DMS 273 (cell line): ENCODE measurements around the gene GNA15.

ENCODE experiments used
- DNase-seq: peaks from one replicate; lab custom pipeline; 2025; ENCODE audit not compliant: unreplicated experiment; lab: John Stamatoyannopoulos, UW

Gene GNA15

DNA sequence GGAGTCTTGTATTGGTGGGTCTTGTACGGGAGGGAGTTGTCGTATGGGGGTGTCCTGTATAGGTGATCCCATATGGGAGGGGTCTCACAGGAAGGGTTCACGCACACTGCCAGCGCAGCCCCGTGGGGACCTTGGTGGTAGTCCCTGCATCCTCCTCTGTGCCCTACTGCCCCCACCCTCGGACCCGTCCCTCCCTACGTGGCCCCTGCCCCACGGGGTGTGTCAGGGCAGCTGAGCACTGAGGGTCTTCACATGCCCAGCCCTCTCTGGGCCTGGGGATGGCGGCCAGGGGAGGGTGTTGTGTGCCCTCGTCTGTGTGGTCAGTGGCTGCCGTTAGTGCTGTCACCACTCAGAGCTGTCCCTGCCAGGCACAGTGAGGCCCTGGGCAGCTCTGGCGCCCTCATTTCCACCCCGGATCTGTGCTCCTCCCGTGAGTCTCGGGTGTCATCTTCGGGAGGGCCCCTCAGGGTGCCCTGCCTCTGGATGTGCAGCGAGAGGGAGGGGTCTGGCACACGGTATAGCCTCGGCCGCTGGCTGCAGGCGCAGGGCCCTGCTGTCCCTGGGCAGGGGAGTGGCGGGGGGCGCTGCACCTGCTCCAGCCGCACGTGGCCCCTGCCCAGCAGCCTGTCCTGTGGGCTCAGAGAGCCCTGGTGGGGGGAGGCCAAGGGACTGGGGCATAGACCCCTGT lies 16.0 kb upstream of the GNA15 start:
- no peak for DNase-seq

DNA sequence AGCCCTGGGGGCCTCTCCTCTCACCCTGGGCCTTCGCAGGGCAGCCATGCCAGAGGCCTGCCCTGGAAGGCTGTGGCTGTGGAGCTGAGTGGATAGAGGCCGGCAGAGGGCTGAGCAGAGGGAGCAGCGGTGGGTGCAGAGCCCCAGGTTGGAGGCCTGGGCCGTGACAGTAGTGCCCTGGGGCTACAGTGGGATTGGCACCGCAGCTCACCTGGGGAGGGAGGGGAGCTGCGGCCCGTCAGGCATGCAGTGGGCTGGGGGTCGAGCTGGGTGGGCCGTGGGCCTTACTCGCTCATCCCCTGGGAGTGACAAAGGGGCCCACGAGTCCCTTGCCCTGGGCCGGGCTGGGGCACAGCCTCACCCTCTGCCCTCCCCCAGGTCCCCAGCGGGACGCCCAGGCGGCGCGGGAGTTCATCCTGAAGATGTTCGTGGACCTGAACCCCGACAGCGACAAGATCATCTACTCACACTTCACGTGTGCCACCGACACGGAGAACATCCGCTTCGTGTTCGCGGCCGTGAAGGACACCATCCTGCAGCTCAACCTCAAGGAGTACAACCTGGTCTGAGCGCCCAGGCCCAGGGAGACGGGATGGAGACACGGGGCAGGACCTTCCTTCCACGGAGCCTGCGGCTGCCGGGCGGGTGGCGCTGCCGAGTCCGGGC lies 15.1 kb upstream of the GNA15 start:
- no peak for DNase-seq

DNA sequence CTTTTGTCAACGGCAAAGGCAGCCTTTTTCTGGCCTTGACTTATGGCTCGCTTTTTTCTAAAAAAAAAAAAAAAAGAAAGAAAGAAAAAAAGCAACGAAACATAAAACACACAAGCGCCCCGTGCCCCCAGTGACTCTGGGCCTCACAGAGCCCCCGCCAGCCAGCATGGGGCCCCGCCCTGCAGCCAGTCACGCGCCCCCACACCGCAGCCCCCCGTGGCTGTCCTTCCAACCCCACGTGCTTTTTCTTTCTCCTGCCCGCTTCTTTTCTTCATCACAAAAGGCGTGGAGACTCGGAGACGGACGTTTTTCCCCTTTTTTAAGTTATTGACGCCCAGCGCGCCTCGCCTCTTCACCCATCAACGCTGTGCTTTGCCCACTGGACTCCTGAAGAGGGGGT lies 14.4 kb upstream of the GNA15 start:
- no peak for DNase-seq

DNA sequence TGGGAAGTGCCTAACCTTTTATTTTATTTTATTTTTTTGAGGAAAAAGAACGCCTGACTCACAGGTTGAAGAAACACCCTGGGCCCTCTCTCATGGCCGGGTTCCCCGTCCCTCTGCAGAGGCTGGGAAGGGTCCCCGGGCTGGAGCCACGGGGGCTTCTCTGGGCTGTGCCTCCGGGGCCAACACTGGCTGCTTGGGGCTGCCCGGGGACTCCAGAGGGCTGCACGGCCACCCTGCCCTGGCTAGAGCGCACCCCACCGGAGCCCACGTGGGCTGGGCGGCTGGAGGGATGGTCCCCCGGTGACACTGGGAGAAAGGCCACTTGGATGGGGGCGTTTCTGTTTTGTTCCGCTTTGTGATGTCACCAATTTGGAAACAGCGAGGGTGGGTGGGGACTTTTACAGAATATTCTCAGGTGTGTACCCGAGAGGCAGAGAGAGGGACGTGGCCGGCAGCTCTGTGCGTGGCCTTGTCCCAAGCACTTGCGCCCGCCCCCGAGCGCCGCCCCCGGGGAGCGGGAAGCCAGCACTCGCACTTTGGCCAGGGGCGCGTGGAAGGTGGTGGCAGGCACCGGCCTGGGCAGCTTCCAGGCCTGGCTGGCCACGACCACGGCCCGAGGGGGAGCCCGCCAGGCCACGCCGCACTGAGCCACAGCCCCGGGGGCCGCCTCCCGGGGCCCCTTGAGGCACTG lies 13.9 kb upstream of the GNA15 start:
- no peak for DNase-seq

DNA sequence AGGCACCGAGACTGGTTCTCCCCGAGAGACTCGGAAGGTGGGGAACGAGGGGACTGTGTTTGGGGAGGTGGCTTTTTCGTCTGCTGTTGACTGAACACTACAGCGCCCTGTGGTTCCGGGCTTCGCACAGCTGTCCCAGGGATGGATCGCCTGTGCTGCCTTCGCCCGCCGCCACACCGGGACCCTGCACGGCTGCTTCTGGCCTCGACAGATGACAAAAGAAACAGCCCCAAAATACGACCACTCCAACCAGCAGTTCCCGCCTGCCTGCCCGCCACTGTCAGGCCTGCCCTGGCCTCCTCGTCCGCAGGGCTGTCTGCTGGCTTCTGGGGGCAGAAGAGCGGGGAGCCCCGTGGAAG lies 13.3 kb upstream of the GNA15 start:
- no peak for DNase-seq

DNA sequence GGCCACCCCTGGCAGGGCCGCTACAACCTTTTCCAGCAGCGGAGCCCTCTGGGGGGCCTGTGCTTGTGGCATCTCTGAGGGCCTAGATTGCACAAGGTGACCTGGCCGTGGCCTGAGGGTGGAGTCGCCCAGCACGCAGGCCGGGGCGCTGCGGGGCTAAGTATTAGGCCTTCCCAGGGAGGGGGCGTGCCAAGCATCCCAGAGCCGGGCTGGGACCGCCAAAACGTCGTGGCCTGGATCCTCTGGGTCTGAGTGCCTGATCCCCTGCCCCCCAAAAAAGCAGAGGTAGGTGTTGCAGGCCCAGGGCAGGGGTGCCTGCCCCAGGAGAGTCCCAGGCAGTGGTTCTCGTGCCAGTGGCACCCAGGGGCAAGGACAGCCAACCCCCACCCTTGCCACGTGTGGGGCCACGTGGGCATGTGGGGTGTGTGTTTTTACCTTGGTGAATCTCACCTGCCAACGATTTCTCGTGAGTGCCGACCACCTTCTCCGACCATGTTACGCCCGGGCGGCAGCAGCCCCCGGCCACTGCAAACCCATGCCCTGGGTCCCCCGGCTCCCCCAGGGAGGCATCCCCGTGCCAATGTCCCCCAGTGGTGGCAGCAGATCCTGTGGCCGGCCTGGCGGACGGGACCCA lies 12.6 kb upstream of the GNA15 start:
- DNase-seq, result no peak

DNA sequence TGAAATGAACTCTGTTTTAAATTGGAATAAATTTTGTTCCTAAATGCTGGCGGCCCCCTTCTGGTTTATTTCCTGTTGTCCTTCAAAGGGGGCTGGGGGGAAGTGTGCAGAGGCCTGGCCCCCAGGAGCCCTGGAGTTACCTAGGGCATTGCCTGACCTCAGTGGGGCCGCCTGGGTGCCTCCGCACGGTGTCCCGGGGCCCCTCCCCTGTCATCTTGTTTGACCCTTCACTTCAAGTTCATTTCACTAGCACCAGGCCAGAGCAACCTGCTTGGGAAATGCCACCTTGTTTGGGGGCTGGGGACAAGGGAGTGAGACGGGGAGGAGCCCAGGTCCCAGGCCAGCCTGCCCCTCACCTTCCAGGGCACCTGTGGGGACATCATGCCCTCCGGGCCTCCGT lies 11.9 kb upstream of the GNA15 start:
- no peak for DNase-seq

DNA sequence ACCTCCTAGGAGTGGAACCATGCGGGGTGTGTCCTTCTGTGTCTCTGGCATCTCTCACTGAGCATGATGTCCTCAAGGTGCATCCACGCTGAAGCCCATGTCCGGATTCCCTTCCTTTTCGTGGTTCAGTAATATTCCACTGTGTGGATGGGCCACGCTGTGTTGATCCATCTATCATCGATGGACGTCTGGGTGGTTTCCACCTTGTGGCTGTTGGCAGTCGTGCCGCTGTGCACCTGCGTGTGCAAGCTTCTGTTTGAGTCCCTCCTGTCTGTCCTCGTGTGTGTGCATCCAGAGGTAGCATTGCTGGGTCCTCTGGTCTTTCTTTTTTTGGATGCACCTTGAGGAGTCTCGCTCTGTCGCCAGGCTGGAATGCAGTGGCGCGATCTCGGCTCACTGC lies 11.2 kb upstream of the GNA15 start:
- no peak for DNase-seq

DNA sequence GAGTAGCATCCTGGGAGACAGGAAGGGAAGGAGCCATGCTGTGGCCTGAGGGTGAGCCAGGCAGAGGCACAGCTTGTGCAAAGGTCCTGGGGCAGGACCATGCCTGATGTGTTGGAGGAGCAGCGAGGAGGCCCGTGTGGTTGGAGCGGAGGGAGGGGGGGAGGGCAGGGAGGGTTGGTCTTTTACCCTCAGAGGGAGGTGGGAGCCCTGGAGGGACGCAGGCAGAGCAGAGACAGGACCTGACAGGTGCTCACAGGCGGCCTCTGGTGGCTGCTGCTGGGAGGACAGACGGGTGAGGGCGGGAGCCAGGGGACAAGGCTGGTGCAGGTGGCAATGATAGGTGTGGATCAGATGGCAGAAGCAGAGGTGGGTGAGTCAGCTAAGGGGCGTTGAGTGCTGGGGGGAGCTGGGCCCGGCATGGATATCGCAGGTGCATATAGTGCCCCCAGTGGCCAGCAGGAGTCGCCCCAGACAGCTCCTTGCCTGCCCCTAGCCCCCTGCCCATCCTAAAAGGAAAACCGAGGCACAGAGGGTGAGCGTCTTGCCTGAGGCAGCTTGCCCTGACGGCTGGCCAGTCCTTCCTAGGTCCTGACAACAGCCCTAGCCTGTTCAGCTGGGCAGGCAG lies 9.8 kb upstream of the GNA15 start:
- DNase-seq, result peak; percentile 82

DNA sequence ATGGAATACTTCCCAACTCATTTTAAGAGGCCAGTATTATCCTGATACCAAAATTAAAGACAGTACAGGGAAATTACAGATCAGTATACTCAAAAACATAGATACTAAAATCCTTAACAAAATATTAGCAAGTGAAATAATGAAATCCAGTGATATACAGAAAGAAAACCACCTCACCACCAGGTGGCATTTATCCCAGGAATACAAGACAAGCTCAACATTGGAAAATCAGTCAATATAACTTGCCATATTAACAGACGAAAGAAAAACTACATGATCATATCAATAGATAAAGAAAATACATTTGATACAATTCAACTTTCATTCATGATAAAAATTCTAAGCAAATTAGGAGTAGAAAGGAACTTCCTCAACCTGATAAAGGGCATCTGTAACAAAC lies 6.7 kb upstream of the GNA15 start:
- DNase-seq, result peak; percentile 56

DNA sequence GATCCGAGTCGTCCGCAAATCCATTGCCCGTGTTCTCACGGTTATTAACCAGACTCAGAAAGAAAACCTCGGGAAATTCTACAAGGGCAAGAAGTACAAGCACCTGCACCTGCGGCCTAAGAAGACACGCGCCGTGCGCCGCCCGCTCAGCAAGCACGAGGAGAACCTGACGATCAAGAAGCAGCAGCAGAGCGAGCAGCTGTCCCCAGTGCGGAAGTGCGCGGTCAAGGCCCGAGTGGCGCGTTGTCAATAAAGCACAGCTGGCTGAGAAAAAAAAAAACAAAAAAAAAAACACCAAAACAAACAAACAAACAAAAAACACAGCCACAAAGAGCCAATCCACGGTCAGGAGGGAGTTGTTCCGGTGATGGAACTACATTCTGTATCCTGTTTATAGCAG lies 4.7 kb upstream of the GNA15 start:
- no peak for DNase-seq

DNA sequence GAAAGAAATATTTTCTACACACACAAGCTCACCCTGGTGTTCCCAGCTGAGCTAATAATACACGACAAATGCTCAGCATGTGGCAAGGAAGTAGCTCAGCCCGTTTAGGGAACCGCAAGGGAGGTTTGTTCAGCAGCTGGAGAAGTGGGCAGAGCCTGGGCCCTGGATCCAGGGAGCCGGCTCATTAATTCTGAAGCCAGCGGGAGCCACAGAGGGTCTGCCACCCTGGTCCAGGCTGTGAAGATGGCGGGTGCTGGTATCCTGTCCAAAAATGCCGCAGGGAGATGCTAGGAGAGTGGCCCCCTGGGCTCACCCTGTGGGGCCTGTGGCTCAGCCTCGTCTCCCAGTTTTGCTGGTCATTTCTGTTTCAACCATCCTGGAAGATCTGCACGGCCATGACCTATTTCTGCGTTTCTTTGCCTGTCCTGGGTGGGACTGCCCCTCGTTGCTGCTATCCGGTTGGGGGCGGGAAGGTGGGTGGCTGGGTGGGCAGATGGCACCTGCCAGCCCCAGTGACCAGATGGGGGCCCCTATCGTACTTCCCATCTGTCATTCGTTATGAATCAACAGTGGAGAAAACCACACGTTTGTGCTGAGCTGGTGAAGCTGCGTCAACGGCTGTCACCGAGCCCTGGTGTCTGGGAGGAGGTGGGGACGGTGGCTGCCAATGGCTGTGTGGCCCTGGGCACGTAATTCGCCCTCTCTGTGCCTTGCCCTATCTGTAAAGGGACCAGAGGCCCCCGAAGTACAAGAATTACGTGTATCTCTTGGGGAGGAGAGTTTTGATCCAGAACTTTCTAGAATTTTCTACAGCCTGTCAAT lies 2.7 kb upstream of the GNA15 start:
- DNase-seq, result peak; percentile 95

DNA sequence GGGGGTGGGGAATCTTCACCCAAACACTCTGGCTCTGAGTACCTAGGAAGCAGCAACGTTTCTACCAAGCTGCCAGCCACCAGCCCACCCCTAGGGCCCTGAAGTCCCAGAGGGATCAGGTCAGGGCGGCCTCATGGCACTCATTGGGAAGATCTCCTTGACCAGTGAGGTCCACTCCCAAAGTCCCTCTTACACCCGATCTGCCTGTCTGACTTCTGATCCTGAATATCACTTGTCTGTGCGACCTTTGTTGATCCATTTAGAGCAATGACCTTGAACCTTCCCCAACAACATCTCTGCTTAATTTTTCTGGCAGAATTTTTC lies 2.1 kb upstream of the GNA15 start:
- no peak for DNase-seq

DNA sequence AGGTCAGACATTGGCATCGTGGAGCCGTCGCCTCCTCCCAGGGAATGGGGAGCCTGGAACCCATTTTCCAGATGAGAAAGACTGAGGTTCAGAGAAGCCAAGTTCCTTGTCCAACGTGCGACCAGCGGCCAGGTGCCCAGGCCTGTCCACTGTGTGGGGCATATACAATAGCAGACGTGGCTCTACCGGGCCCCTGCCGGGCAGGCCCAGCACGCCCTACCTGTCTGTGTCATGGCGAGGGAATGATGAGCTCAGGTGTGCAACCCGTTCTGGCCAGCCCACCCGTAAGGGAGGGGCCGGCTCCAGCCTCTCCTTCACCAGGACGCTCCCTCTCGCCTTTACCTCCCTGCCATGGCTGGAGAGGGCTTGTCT lies 837 bp downstream of the GNA15 start:
- DNase-seq, result no peak

DNA sequence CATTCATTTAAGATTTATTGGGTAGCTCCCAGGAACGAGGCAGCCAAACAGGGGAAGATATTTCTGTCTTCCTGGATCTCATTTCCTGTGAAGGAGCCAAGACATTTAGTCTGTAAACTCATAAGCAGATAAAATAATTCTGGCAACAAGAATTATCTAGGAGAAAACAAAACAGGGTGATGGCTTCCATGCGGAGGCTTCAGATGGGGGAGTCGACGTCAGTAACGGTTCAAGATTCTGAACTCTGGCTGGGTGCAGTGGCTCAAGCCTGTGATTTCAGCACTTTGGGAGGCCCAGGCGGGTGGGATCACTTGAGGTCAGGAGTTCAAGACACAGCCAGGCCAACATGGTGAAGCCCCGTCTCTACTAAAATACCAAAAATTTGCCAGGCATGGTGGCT lies 1.3 kb downstream of the GNA15 start:
- DNase-seq, result no peak

DNA sequence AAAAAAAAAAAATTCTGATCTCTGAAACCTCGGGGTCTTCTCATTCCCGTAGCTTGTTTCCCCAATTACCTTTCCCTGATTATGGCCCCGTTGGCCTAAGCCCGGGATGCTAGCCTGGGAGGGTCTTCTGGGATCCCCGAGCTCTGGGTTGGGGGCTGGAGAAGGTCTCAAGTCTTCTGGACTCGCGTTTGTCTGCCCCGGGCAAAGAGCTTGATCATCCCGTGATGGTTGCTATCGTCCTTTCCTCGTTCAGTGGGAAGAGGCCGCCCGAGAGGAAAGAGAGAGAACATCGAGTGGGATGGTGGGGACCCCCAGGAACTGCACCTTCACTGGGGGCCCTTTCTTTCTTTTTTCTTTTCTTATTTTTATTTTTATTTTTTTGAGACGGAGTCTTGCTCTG lies 2.4 kb downstream of the GNA15 start:
- no peak for DNase-seq

DNA sequence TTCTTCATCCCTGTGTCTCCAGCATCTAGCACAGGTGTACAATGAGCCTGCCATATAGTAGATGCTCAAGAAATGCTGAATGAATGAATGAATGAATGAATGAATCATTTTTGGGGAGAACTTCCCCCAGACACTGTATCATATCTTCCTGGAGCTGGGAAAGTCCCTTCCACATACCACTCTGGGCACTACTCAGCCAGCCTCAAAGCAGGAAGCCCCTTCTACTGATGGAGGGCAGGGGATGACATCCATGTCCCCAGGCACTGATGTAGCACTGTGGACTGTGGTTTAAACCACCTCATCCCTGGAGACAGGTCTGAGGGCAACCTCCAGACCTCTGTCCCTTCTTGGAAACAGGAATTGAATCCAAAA lies 4.8 kb downstream of the GNA15 start:
- no peak for DNase-seq

DNA sequence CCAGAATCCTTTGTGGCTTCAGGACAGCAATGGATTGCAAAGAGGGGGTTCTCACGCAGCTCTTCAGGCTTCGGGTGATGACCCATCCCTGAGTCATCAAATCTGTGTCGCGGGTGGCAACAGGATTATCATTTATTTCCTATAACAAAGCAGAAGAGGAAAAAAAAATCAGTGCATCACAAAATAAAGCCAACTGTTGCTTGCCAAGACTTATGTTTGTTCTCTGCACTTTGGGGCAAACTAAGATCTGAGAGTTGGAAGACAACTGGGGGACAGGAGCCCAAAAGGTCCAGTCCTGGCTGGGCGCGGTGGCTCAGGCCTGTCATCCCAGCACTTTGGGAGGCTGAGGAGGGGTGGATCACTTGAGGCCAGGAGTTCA lies 6.4 kb downstream of the GNA15 start:
- DNase-seq, result no peak

DNA sequence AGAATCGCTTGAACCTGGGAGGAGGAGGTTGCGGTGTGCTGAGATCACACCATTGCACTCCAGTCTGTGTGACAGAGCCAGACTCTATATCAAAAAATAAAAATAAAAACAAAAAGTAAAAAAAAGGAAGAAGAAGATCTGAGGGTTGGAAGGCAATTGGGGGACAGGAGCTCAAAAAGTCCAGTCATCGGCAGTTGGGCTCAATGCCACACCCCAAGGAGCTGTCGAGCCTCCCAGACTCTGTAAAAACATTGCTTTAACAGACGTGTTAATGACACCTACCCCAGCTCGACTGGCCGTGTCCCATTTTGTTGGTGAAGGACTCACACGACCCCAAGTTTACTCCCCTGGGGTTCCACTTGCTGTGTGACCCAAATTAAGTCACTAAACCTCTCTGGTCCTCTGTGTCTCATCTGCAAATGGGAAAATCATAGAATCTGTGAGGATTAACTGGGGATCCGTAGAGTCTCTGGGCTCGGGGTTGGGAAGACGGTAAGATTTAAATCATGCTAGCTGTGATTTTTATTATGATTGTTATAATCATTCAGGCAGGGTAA lies 7.0 kb downstream of the GNA15 start:
- no peak for DNase-seq

DNA sequence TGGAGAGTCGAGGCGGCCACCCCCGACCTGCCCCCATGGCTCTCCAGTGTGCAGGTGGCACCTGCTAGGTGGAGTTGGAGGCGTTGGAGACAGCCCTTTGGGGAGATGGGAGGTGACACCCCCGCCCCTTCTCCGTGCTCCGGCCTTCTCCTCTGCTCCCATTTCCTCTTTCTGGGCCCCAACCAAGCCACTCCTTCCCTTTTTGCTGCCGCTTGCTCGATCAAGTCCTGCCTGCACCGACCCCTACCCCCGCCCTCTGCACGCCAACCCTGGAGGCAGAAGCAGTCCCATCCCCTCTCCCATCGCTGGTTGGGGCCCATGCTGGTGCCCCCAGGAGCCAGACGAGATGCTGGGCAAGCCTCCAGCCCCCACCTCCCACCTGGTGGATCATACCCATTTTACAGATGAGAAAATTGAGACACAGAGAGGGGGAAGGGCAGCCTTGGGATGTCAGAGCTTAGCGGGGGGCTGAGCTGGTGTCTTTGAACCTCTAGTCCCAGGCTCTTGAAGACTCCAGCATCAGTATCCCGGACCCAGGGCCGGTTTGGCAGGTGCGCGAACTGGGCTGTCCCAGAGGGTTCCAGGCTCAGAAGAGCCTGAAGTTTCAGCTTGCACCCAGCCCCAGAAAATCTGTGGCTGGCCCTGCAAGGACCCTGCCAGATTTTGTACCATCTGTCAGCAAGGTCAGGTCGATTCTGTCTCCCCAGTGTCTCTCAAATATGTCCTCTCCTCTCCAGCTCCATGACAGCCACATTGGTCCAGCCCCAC lies 10.3 kb downstream of the GNA15 start:
- peak; percentile 68 for DNase-seq
